Measurements from ENCODE around the gene PTPRN2.

Gene PTPRN2

GRCh38 chr7:158559356-158559755 lies 28.3 kb downstream of the PTPRN2 start:
- no peak overlapping the region for H2AK5ac ChIP-seq (ENCODE audit: low read depth, low read length)
- DNase-seq (ENCODE audit: low spot score): no peak
- no peak overlapping the region for H4K91ac ChIP-seq (ENCODE audit: low read depth, low read length, poor library complexity)
- H3K4me2 ChIP-seq (ENCODE audit: insufficient read depth, low read length, poor library complexity, severe bottlenecking): no peak overlapping the region
- no peak overlapping the region for H3K9ac ChIP-seq (ENCODE audit: low read depth, low read length, poor library complexity)
- H3K4ac ChIP-seq (ENCODE audit: low read length): no peak overlapping the region
- H3K27me3 ChIP-seq (ENCODE audit: control insufficient read depth in 3 of 3, insufficient read depth in 3 of 3, low read depth in 1 of 3, low read length in 3 of 3): peaks cover 0 to 16% (median 0%) of the 10 kb centered on the region in 3 experiments
- no peaks in the 10 kb centered on the region for H3K4me1 ChIP-seq (ENCODE audit: control insufficient read depth in 2 of 2, insufficient read depth in 1 of 2, low read depth in 1 of 2, low read length in 2 of 2)
- no peak overlapping the region for H3K18ac ChIP-seq (ENCODE audit: low read length)
- H3K9me3 ChIP-seq (replicated peaks in 1 of 2; ENCODE audit: control insufficient read depth in 2 of 2, insufficient read depth in 1 of 2, low read depth in 1 of 2, low read length in 2 of 2): no peaks in the 10 kb centered on the region
- H2BK12ac ChIP-seq (ENCODE audit: low read length): no peak overlapping the region
- H2BK120ac ChIP-seq (ENCODE audit: low read depth, low read length): no peak overlapping the region
- H3K27ac ChIP-seq (replicated peaks; ENCODE audit: low read length): no peak overlapping the region
- no CpG with 5 or more reads among the region's 6 CpGs for WGBS, 2 donors (ENCODE audit: extremely low coverage in 2 of 2, insufficient read length in 2 of 2, insufficient replicate concordance in 1 of 2)
- H3K14ac ChIP-seq (ENCODE audit: low read length): no peak overlapping the region
- no peak overlapping the region for H4K8ac ChIP-seq (ENCODE audit: low read depth, low read length)
- H3K36me3 ChIP-seq (replicated peaks in 1 of 2; ENCODE audit: control insufficient read depth in 2 of 2, insufficient read depth in 2 of 2, low read length in 2 of 2): no peaks in the 10 kb centered on the region
- H2BK15ac ChIP-seq (ENCODE audit: low read length): no peak overlapping the region
- H3K4me3 ChIP-seq (ENCODE audit: low read length in 2 of 2): no peak overlapping the region
- H2AFZ ChIP-seq (ENCODE audit: low read length): no peak overlapping the region
- H3K23ac ChIP-seq (ENCODE audit: low read depth, low read length, poor library complexity): no peak overlapping the region
- H2BK5ac ChIP-seq (ENCODE audit: low read length): no peak overlapping the region
- H3K79me1 ChIP-seq (ENCODE audit: low read depth, low read length): no peaks in the 10 kb centered on the region

DNA sequence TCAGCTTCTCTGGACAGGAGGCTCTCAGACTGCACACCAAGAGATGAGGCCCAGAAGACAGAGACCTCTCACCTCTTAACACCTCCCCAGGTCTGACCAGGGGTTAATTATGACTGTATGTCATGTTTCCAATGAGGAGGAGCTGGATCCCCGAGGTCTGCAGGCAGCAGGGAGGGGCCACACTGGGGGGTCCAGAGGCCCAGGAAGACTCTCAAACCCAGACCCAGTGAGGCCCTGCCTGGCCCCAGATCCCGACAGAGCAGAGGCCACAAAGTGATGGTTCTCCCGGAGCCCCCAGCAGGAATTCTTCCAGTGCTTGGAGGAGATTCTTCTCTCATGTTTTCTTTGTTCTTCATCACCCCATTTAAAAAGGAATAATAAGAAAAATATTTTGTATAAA lies 28.8 kb downstream of the PTPRN2 start:
- Histone ChIP-seq H3K4me2 (ENCODE audit: insufficient read depth, low read length, poor library complexity, severe bottlenecking) (no peak overlapping the region), H4K91ac (ENCODE audit: low read depth, low read length, poor library complexity) (no peak overlapping the region), H3K14ac (ENCODE audit: low read length) (no peak overlapping the region), H3K4me3 (ENCODE audit: low read length in 2 of 2) (no peak overlapping the region), H3K79me1 (ENCODE audit: low read depth, low read length) (no peaks in the 10 kb centered on the region), H3K18ac (ENCODE audit: low read length) (no peak overlapping the region), H3K9me3 (replicated peaks in 1 of 2; ENCODE audit: control insufficient read depth in 2 of 2, insufficient read depth in 1 of 2, low read depth in 1 of 2, low read length in 2 of 2) (no peaks in the 10 kb centered on the region), H2BK5ac (ENCODE audit: low read length) (no peak overlapping the region), H2AFZ (ENCODE audit: low read length) (no peak overlapping the region), H3K4ac (ENCODE audit: low read length) (no peak overlapping the region), H3K4me1 (ENCODE audit: control insufficient read depth in 2 of 2, insufficient read depth in 1 of 2, low read depth in 1 of 2, low read length in 2 of 2) (no peaks in the 10 kb centered on the region), H3K27ac (replicated peaks; ENCODE audit: low read length) (no peak overlapping the region), H4K8ac (ENCODE audit: low read depth, low read length) (no peak overlapping the region), H3K27me3 (ENCODE audit: control insufficient read depth in 3 of 3, insufficient read depth in 3 of 3, low read depth in 1 of 3, low read length in 3 of 3) (peaks cover 0 to 14% (median 0%) of the 10 kb centered on the region in 3 experiments), H2AK5ac (ENCODE audit: low read depth, low read length) (no peak overlapping the region), H2BK12ac (ENCODE audit: low read length) (no peak overlapping the region), H3K9ac (ENCODE audit: low read depth, low read length, poor library complexity) (no peak overlapping the region), H3K23ac (ENCODE audit: low read depth, low read length, poor library complexity) (no peak overlapping the region), H3K36me3 (replicated peaks in 1 of 2; ENCODE audit: control insufficient read depth in 2 of 2, insufficient read depth in 2 of 2, low read length in 2 of 2) (no peaks in the 10 kb centered on the region), H2BK120ac (ENCODE audit: low read depth, low read length) (no peak overlapping the region), H2BK15ac (ENCODE audit: low read length) (no peak overlapping the region)
- no peak for DNase-seq (ENCODE audit: low spot score)
- WGBS, 2 donors (ENCODE audit: extremely low coverage in 2 of 2, insufficient read length in 2 of 2, insufficient replicate concordance in 1 of 2): no CpG with 5 or more reads among the region's 3 CpGs

DNA sequence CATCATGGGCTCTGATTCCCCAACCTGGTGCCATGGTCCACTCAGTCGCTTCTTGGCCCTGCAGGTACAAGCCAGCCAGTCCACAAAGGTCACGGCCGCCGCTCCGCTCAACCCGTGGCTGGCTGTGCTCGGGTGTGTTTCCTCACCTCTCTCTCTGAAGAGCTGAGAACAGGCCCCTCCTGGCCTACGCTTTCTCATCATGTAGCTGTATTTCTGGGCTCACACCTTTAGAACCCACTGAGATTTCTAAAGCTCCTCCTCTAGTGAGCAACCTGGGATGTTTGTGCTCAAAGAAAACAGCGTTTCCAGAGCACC lies 30.2 kb downstream of the PTPRN2 start:
- Histone ChIP-seq H2BK12ac (ENCODE audit: low read length) (no peak overlapping the region), H3K18ac (ENCODE audit: low read length) (no peak overlapping the region), H2BK15ac (ENCODE audit: low read length) (no peak overlapping the region), H2BK5ac (ENCODE audit: low read length) (no peak overlapping the region), H3K14ac (ENCODE audit: low read length) (no peak overlapping the region), H3K36me3 (replicated peaks in 1 of 2; ENCODE audit: control insufficient read depth in 2 of 2, insufficient read depth in 2 of 2, low read length in 2 of 2) (no peaks in the 10 kb centered on the region), H3K27me3 (ENCODE audit: control insufficient read depth in 3 of 3, insufficient read depth in 3 of 3, low read depth in 1 of 3, low read length in 3 of 3) (peaks cover 0 to 12% (median 0%) of the 10 kb centered on the region in 3 experiments), H3K27ac (replicated peaks; ENCODE audit: low read length) (no peak overlapping the region), H3K4me3 (ENCODE audit: low read length in 2 of 2) (no peak overlapping the region), H3K23ac (ENCODE audit: low read depth, low read length, poor library complexity) (no peak overlapping the region), H3K9ac (ENCODE audit: low read depth, low read length, poor library complexity) (no peak overlapping the region), H2AK5ac (ENCODE audit: low read depth, low read length) (no peak overlapping the region), H3K9me3 (replicated peaks in 1 of 2; ENCODE audit: control insufficient read depth in 2 of 2, insufficient read depth in 1 of 2, low read depth in 1 of 2, low read length in 2 of 2) (no peaks in the 10 kb centered on the region), H3K4ac (ENCODE audit: low read length) (no peak overlapping the region), H2AFZ (ENCODE audit: low read length) (no peak overlapping the region), H2BK120ac (ENCODE audit: low read depth, low read length) (no peak overlapping the region), H4K91ac (ENCODE audit: low read depth, low read length, poor library complexity) (no peak overlapping the region), H3K4me1 (ENCODE audit: control insufficient read depth in 2 of 2, insufficient read depth in 1 of 2, low read depth in 1 of 2, low read length in 2 of 2) (no peaks in the 10 kb centered on the region), H4K8ac (ENCODE audit: low read depth, low read length) (no peak overlapping the region), H3K79me1 (ENCODE audit: low read depth, low read length) (no peaks in the 10 kb centered on the region), H3K4me2 (ENCODE audit: insufficient read depth, low read length, poor library complexity, severe bottlenecking) (no peak overlapping the region)
- no CpG with 5 or more reads among the region's 9 CpGs for WGBS, 2 donors (ENCODE audit: extremely low coverage in 2 of 2, insufficient read length in 2 of 2, insufficient replicate concordance in 1 of 2)
- DNase-seq (ENCODE audit: low spot score): no peak

DNA sequence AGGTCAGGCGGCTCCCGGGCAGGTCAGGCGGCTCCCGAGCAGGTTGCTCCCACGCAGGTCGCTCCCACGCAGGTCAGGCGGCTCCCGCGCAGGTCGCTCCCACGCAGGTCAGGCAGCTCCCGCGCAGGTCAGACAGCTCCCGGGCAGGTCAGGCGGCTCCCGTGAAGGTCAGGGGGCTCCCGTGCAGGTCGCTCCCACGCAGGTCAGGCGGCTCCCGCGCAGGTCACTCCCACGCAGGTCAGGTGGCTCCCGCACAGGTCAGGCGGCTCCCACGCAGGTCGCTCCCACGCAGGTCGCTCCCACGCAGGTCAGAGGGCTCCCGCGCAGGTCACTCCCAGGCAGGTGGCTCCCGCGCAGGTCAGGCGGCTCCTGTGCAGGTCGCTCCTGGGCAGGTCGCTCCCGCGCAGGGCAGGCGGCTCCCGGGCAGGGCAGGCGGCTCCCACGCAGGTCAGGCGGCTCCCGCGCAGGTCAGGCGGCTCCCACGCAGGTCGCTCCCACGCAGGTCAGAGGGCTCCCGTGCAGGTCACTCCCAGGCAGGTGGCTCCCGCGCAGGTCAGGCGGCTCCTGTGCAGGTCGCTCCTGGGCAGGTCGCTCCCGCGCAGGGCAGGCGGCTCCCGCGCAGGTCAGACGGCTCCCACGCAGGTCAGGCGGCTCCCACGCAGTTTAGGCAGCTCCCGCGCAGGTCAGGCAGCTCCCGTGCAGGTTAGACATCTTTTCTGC lies 30.7 kb downstream of the PTPRN2 start:
- Histone ChIP-seq H3K27me3 (ENCODE audit: control insufficient read depth in 3 of 3, insufficient read depth in 3 of 3, low read depth in 1 of 3, low read length in 3 of 3) (peaks cover 0 to 9% (median 0%) of the 10 kb centered on the region in 3 experiments), H3K36me3 (replicated peaks in 1 of 2; ENCODE audit: control insufficient read depth in 2 of 2, insufficient read depth in 2 of 2, low read length in 2 of 2) (no peaks in the 10 kb centered on the region), H3K4me3 (ENCODE audit: low read length in 2 of 2) (no peak overlapping the region), H4K91ac (ENCODE audit: low read depth, low read length, poor library complexity) (no peak overlapping the region), H3K23ac (ENCODE audit: low read depth, low read length, poor library complexity) (no peak overlapping the region), H3K9ac (ENCODE audit: low read depth, low read length, poor library complexity) (no peak overlapping the region), H2BK15ac (ENCODE audit: low read length) (no peak overlapping the region), H3K4ac (ENCODE audit: low read length) (no peak overlapping the region), H2BK12ac (ENCODE audit: low read length) (no peak overlapping the region), H3K4me1 (ENCODE audit: control insufficient read depth in 2 of 2, insufficient read depth in 1 of 2, low read depth in 1 of 2, low read length in 2 of 2) (no peaks in the 10 kb centered on the region), H3K4me2 (ENCODE audit: insufficient read depth, low read length, poor library complexity, severe bottlenecking) (no peak overlapping the region), H2AK5ac (ENCODE audit: low read depth, low read length) (no peak overlapping the region), H3K9me3 (replicated peaks in 1 of 2; ENCODE audit: control insufficient read depth in 2 of 2, insufficient read depth in 1 of 2, low read depth in 1 of 2, low read length in 2 of 2) (no peaks in the 10 kb centered on the region), H4K8ac (ENCODE audit: low read depth, low read length) (no peak overlapping the region), H3K14ac (ENCODE audit: low read length) (peak overlapping the region; percentile 21), H3K27ac (replicated peaks; ENCODE audit: low read length) (no peak overlapping the region), H3K18ac (ENCODE audit: low read length) (peak overlapping the region; percentile 57), H2BK5ac (ENCODE audit: low read length) (no peak overlapping the region), H2BK120ac (ENCODE audit: low read depth, low read length) (no peak overlapping the region), H3K79me1 (ENCODE audit: low read depth, low read length) (no peaks in the 10 kb centered on the region), H2AFZ (ENCODE audit: low read length) (no peak overlapping the region)
- no peak for DNase-seq (ENCODE audit: low spot score)
- no CpG with 5 or more reads among the region's 69 CpGs for WGBS, 2 donors (ENCODE audit: extremely low coverage in 2 of 2, insufficient read length in 2 of 2, insufficient replicate concordance in 1 of 2)
